ENCODE results near the gene ZNF789. TPM values are rescaled to one million over a fixed set of nuclear protein-coding genes. Genes with fewer than 3 reads are reported as not detected.
"Not testable (repeated sequence)": the region's sequence is repeated elsewhere in the genome, so short reads cannot be mapped to it uniquely, and the experiment has no call there.

The ZNF789 gene
- total RNA-seq, 1 experiment from 2014 or later, result 15.1 TPM

DNA sequence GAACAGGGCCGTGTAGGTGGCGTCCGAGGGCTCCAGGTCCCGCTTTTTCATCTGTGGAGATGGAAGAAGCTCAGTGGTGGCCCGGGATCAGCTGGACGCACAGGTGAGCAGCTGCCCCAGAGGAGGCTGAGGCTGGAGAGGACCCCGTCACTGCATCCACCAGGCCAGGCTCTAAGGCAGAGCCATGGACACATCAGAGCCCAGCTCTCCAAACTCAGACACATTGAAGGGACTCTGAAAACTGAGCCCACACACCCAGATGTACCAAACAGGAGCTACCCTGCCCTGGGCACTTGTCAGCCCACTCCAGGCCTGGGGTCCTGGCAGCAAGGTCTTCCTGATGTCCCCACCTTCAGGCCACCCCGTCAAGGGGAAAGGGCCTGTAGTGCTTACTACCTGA lies 42.9 kb upstream of the ZNF789 start:
- Histone ChIP-seq H3K9ac (ENCODE audit: extremely low read depth, insufficient read length, low read length) (no peak overlapping the region), H4K5ac (ENCODE audit: insufficient read length, low read depth, low read length) (no peak overlapping the region), H3T11ph (ENCODE audit: low read length) (no peak overlapping the region), H4K91ac (ENCODE audit: insufficient read length, low read depth, low read length) (no peak overlapping the region), H3K56ac (ENCODE audit: insufficient read length, low read depth, low read length) (no peak overlapping the region), H2BK120ac (ENCODE audit: low read depth, low read length, poor library complexity, severe bottlenecking) (no peak overlapping the region), H4K8ac (replicated peaks; ENCODE audit: insufficient read length, low read depth, low read length) (no peak overlapping the region), H2BK20ac (ENCODE audit: low read depth, low read length, poor library complexity, severe bottlenecking) (no peak overlapping the region), H3K23me2 (ENCODE audit: insufficient read length, low read depth, low read length, poor library complexity, severe bottlenecking) (no peaks in the 10 kb centered on the region), H4K20me1 (ENCODE audit: control insufficient read depth, insufficient read depth, insufficient read length) (no peaks in the 10 kb centered on the region), H3K14ac (ENCODE audit: insufficient read depth, low read length) (no peak overlapping the region), H3K4me1 (ENCODE audit: insufficient read depth, low read length) (no peaks in the 10 kb centered on the region), H2BK5ac (ENCODE audit: insufficient read length, low read length) (no peak overlapping the region), H2AFZ (ENCODE audit: low read length) (no peak overlapping the region), H3K79me2 (ENCODE audit: insufficient read depth, low read length) (no peaks in the 10 kb centered on the region), H3K18ac (ENCODE audit: insufficient read length, low read depth, low read length) (no peak overlapping the region), H2AK5ac (ENCODE audit: insufficient read length, low read length) (no peak overlapping the region), H3K27ac (ENCODE audit: insufficient read length, low read depth, low read length) (no peak overlapping the region), H2BK12ac (ENCODE audit: insufficient read length, low read depth, low read length) (no peak overlapping the region), H3K9me3 (ENCODE audit: control insufficient read depth, low read depth, low read length) (no peaks in the 10 kb centered on the region), H2BK15ac (ENCODE audit: low read depth, low read length) (no peak overlapping the region), H3K79me1 (ENCODE audit: insufficient read depth, low read depth, low read length, poor library complexity, severe bottlenecking) (no peaks in the 10 kb centered on the region), H3K27me3 (ENCODE audit: insufficient read depth, low read length) (no peaks in the 10 kb centered on the region), H3K4ac (ENCODE audit: low read depth, low read length) (no peak overlapping the region), H3K4me2 (ENCODE audit: insufficient read depth, insufficient read length, low read length) (no peak overlapping the region), H3K23ac (ENCODE audit: insufficient read length, low read depth, low read length) (no peak overlapping the region)
- Mint-ChIP-seq H3K4me1 (no peaks in the 10 kb centered on the region), H3K4me3 (no peak overlapping the region), H3K9me3 (no peaks in the 10 kb centered on the region), H3K27me3 (ENCODE audit: low read depth) (no peaks in the 10 kb centered on the region), H3K27ac (no peak overlapping the region), H3K36me3 (ENCODE audit: insufficient read depth in 1 of 3, low read depth in 3 of 3) (peaks cover 56 to 76% (median 69%) of the 10 kb centered on the region in 3 experiments)
- WGBS (ENCODE audit: extremely low coverage, insufficient read length, low lambda C conversion rate), result no CpG with 5 or more reads among the region's 8 CpGs
- TF ChIP-seq, protein P1, sequence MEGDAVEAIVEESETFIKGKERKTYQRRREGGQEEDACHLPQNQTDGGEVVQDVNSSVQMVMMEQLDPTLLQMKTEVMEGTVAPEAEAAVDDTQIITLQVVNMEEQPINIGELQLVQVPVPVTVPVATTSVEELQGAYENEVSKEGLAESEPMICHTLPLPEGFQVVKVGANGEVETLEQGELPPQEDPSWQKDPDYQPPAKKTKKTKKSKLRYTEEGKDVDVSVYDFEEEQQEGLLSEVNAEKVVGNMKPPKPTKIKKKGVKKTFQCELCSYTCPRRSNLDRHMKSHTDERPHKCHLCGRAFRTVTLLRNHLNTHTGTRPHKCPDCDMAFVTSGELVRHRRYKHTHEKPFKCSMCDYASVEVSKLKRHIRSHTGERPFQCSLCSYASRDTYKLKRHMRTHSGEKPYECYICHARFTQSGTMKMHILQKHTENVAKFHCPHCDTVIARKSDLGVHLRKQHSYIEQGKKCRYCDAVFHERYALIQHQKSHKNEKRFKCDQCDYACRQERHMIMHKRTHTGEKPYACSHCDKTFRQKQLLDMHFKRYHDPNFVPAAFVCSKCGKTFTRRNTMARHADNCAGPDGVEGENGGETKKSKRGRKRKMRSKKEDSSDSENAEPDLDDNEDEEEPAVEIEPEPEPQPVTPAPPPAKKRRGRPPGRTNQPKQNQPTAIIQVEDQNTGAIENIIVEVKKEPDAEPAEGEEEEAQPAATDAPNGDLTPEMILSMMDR (conservative IDR thresholded peaks at IDR 0.05), result no peak
- no peak for DNase-seq

DNA sequence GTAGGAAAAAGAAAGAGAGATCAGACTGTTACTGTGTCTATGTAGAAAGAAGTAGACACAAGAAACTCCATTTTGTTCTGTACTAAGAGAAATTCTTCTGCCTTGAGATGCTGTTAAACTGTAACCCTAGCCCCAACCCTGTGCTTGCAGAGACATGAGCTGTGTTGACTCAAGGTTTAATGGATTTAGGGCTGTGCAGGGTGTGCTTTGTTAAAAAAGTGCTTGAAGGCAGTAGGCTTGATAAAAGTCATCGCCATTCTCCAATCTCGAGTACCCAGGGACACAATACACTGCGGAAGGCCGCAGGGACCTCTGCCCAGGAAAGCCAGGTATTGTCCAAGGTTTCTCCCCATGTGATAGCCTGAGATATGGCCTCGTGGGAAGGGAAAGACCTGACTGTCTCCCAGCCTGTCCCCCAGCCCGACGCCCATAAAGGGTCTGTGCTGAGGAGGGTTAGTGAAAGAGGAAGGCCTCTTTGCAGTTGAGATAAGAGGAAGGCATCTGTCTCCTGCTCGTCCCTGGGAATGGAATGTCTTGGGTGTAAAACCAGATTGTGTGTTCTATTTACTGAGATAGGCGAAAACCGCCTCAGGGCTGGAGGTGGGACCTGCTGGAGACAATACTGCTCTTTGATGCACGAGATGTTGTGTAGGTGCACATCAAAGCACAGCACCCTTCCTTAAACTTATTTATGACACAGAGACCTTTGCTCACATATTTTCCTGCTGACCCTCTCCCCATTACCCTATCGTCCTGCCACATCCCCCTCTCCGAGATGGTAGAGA lies 40.7 kb upstream of the ZNF789 start:
- H2BK120ac ChIP-seq (ENCODE audit: low read depth, low read length, poor library complexity, severe bottlenecking); H3K79me2 ChIP-seq (ENCODE audit: insufficient read depth, low read length); H3K27ac Mint-ChIP-seq; H3K56ac ChIP-seq (ENCODE audit: insufficient read length, low read depth, low read length); H4K5ac ChIP-seq (ENCODE audit: insufficient read length, low read depth, low read length); H4K20me1 ChIP-seq (ENCODE audit: control insufficient read depth, insufficient read depth, insufficient read length); H2BK12ac ChIP-seq (ENCODE audit: insufficient read length, low read depth, low read length); H3K9ac ChIP-seq (ENCODE audit: extremely low read depth, insufficient read length, low read length); H3K23me2 ChIP-seq (ENCODE audit: insufficient read length, low read depth, low read length, poor library complexity, severe bottlenecking); H3K4me2 ChIP-seq (ENCODE audit: insufficient read depth, insufficient read length, low read length); H3K79me1 ChIP-seq (ENCODE audit: insufficient read depth, low read depth, low read length, poor library complexity, severe bottlenecking); H3K18ac ChIP-seq (ENCODE audit: insufficient read length, low read depth, low read length); H3K14ac ChIP-seq (ENCODE audit: insufficient read depth, low read length); H3K23ac ChIP-seq (ENCODE audit: insufficient read length, low read depth, low read length); H3K4me3 Mint-ChIP-seq; H2BK20ac ChIP-seq (ENCODE audit: low read depth, low read length, poor library complexity, severe bottlenecking); H3T11ph ChIP-seq (ENCODE audit: low read length); H3K4me1 ChIP-seq (ENCODE audit: insufficient read depth, low read length); H4K91ac ChIP-seq (ENCODE audit: insufficient read length, low read depth, low read length); H2AK5ac ChIP-seq (ENCODE audit: insufficient read length, low read length); DNase-seq; H3K4me1 Mint-ChIP-seq; H2AFZ ChIP-seq (ENCODE audit: low read length); H3K9me3 ChIP-seq (ENCODE audit: control insufficient read depth, low read depth, low read length); H3K27ac ChIP-seq (ENCODE audit: insufficient read length, low read depth, low read length); H3K27me3 ChIP-seq (ENCODE audit: insufficient read depth, low read length); H3K9me3 Mint-ChIP-seq; H3K4ac ChIP-seq (ENCODE audit: low read depth, low read length); H4K8ac ChIP-seq (replicated peaks; ENCODE audit: insufficient read length, low read depth, low read length); H3K27me3 Mint-ChIP-seq (ENCODE audit: low read depth); H2BK15ac ChIP-seq (ENCODE audit: low read depth, low read length); H2BK5ac ChIP-seq (ENCODE audit: insufficient read length, low read length): not testable (repeated sequence)
- WGBS (ENCODE audit: extremely low coverage, insufficient read length, low lambda C conversion rate), result no CpG with 5 or more reads among the region's 13 CpGs
- peaks cover 48 to 62% (median 59%) of the 10 kb centered on the region in 3 experiments for H3K36me3 Mint-ChIP-seq (ENCODE audit: insufficient read depth in 1 of 3, low read depth in 3 of 3)

All from H9 (cell line).